K562 (cell line): ENCODE data around the gene CTDSPL. TPM values are rescaled to one million over a fixed set of nuclear protein-coding genes. Genes with fewer than 3 reads are reported as not detected.

Experiments
- C11orf30 ChIP-seq: fragments of 450-650 bp; IDR thresholded peaks from 2 replicates; pipeline ENCODE4 v1.6.1; 2016; ENCODE audit warnings: low read depth, mild to moderate bottlenecking
- ESRRB ChIP-seq: fragments of 250-450 bp; sonication (Bioruptor Pico); IDR thresholded peaks from 2 replicates; pipeline ENCODE4 v1.5.0; 2020; ENCODE audit warnings: mild to moderate bottlenecking, moderate library complexity, borderline replicate concordance
- FOXK1 ChIP-seq: sonication (generic); formaldehyde crosslinking; IDR thresholded peaks from 2 replicates; pipeline ENCODE4 v1.8.0; 2022; ENCODE audit warnings: missing genetic modification reagents, mild to moderate bottlenecking, borderline replicate concordance
- FOXK2 ChIP-seq, 2 experiments: fragments of 450-650 bp; IDR thresholded peaks in 1 of 2; conservative IDR thresholded peaks in 1 of 2; 2 replicates each; pipeline ENCODE4 v1.6.1; 2016; ENCODE audit warnings: low read depth in 2 of 2, mild to moderate bottlenecking in 1 of 2
- HLTF ChIP-seq: fragments of 450-650 bp; IDR thresholded peaks from 2 replicates; pipeline ENCODE4 v1.6.1; 2016
- NBN ChIP-seq: fragments of 450-650 bp; IDR thresholded peaks from 2 replicates; pipeline ENCODE4 v1.6.1; 2016; ENCODE audit warnings: low read depth, mild to moderate bottlenecking
- SMARCA4 ChIP-seq: fragments of 450-650 bp; IDR thresholded peaks from 2 replicates; pipeline ENCODE4 v1.6.1; 2016
- TAF15 ChIP-seq: fragments of 200-400 bp; formaldehyde crosslinking; IDR thresholded peaks from 2 replicates; pipeline ENCODE4 v1.6.1; 2017; ENCODE audit warnings: mild to moderate bottlenecking, low read depth, low read length, moderate library complexity
- TCF7 ChIP-seq: sonication (generic); IDR thresholded peaks from 2 replicates; pipeline ENCODE4 v1.6.1; 2016; ENCODE audit warnings: antibody characterized with exemption, borderline replicate concordance
- U2AF1 ChIP-seq: fragments of 200-400 bp; formaldehyde crosslinking; optimal IDR thresholded peaks from 2 replicates; pipeline ENCODE3; 2017; ENCODE audit warnings: mild to moderate bottlenecking, low read depth, low read length, moderate library complexity
- ZBTB1 ChIP-seq: sonication (generic); formaldehyde crosslinking; IDR thresholded peaks from 2 replicates; pipeline ENCODE4 v1.8.1; 2023; ENCODE audit warnings: missing genetic modification reagents, low read depth, mild to moderate bottlenecking, borderline replicate concordance
- ZNF436 ChIP-seq: fragments of 250-450, 450-650 bp; sonication (Bioruptor Pico); formaldehyde crosslinking; IDR thresholded peaks from 2 replicates; pipeline ENCODE4 v1.7.0; 2020; ENCODE audit warnings: mild to moderate bottlenecking
- polyA plus RNA-seq, 8 experiments: library from polyadenylated mRNA; depleted of rRNA in 4 of 8; stranded (reverse) in 5 of 8; unstranded in 3 of 8; fragments of >200 nt; fragmentation: Nextera tagmentation in 2 of 8; fragmentation: Illumina TruSeq in 1 of 8; extraction: Ambion mirVana in 2 of 8; extraction: Trizol in 1 of 8; gene quantifications; 2 replicates each; pipeline versions ENCODE4 v1.2.1 to v1.2.3, GENCODE V29; 2011 to 2014; ENCODE audit warnings: inconsistent platforms in 1 of 8, missing spikeins in 1 of 8
- total RNA-seq, 7 experiments: library from RNA; depleted of rRNA in 6 of 7; stranded (reverse); fragments of >200 nt in 6 of 7; fragmentation: Illumina TruSeq in 2 of 7; extraction: Trizol in 2 of 7; gene quantifications; 2 replicates each; pipeline versions ENCODE4 v1.2.1 to v1.2.3, GENCODE V29; 2011 to 2021; ENCODE audit warnings: low replicate concordance in 1 of 7
- TF ChIP-seq, protein P1 (sequence below): sonication (generic); formaldehyde crosslinking; IDR thresholded peaks from 2 replicates; pipeline ENCODE4 v1.8.1; 2023; ENCODE audit warnings: mild to moderate bottlenecking, missing genetic modification reagents
- TF ChIP-seq, protein P2 (sequence below): fragments of 450-650 bp; IDR thresholded peaks from 2 replicates; pipeline ENCODE4 v1.6.1; 2016; ENCODE audit warnings: borderline replicate concordance
- TF ChIP-seq, protein P3 (sequence below): fragments of 150-350 bp; IDR thresholded peaks from 2 replicates; pipeline ENCODE4 v1.6.1; 2014; ENCODE audit warnings: low read depth, mild to moderate bottlenecking, low read length, borderline replicate concordance
- TF ChIP-seq, protein P4 (sequence below): sonication (generic); formaldehyde crosslinking; IDR thresholded peaks from 2 replicates; pipeline ENCODE4 v1.8.0; 2022; ENCODE audit warnings: missing genetic modification reagents, mild to moderate bottlenecking, borderline replicate concordance
- TF ChIP-seq, protein P5 (sequence below): sonication (generic); formaldehyde crosslinking; IDR thresholded peaks from 2 replicates; pipeline ENCODE4 v1.8.0; 2022; ENCODE audit warnings: missing genetic modification reagents, mild to moderate bottlenecking, moderate library complexity, borderline replicate concordance

Gene CTDSPL
- total and polyA plus RNA-seq, 9 of the 15 experiments (the other 6 are each of a cell fraction or from before 2014, with no cell fraction given): 5.1 to 19.3 (median 11.3) TPM

DNA sequence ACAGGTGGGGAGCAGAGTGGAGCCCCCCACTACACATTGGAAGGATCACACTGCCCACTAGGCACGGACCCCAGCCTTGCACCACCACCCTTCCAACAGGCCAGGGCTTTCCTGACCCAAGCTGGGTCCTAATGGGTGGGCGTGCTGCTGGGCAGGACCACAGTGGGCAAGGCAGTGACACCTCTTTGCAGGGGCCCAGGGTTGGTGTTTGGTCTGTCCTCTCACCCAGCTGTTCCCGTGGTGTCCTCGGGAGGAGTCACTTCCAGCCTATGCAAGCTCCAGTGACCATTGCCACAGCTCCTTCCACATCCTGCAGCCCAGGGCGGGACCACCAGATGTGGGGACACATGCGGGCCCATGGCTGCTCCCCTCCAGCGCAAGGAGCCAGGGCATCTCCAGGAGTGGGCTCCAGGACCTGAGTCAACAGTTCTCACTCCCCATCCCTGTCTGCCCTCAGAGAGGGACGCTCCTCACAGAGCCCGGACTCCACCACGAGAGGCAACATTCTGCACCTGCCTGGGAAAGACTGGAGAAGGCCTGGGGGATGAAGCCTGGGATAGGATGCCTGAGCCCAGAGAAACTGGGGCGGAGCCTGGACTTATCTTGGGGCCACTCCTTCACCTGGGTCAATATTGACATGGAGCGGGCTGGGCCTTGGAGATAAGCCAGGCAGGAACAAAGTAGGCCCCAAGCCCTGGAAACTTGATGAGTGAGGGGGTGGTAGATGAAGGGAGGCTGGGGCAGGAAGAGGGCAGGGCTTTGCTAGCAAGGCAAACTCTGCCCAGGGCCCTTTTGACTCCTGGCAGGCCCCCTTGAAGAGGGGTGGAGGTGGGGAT, 125.0 kb downstream of the CTDSPL start (continued):
- TF ChIP-seq, protein P1, sequence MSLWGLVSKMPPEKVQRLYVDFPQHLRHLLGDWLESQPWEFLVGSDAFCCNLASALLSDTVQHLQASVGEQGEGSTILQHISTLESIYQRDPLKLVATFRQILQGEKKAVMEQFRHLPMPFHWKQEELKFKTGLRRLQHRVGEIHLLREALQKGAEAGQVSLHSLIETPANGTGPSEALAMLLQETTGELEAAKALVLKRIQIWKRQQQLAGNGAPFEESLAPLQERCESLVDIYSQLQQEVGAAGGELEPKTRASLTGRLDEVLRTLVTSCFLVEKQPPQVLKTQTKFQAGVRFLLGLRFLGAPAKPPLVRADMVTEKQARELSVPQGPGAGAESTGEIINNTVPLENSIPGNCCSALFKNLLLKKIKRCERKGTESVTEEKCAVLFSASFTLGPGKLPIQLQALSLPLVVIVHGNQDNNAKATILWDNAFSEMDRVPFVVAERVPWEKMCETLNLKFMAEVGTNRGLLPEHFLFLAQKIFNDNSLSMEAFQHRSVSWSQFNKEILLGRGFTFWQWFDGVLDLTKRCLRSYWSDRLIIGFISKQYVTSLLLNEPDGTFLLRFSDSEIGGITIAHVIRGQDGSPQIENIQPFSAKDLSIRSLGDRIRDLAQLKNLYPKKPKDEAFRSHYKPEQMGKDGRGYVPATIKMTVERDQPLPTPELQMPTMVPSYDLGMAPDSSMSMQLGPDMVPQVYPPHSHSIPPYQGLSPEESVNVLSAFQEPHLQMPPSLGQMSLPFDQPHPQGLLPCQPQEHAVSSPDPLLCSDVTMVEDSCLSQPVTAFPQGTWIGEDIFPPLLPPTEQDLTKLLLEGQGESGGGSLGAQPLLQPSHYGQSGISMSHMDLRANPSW (CRISPR knock-in tag): peak; percentile 94; the same call in 1 of the 2 replicates
- TF ChIP-seq U2AF1: no peak
- peak; percentile 98 for TF ChIP-seq NBN
- TF ChIP-seq ESRRB (CRISPR knock-in tag): no peak
- TF ChIP-seq FOXK1 (CRISPR knock-in tag): no peak
- TF ChIP-seq TCF7: peak; percentile 81; the same call in 1 of the 2 replicates
- TF ChIP-seq HLTF: peak; percentile 93; the same call in 1 of the 2 replicates
- peak; percentile 90 to 96 for TF ChIP-seq FOXK2 (conservative IDR thresholded peaks at IDR 0.05 in 1 of 2, IDR thresholded peaks at IDR 0.05 in 1 of 2; ENCODE audit: low read depth in 2 of 2)
- TF ChIP-seq, protein P2, sequence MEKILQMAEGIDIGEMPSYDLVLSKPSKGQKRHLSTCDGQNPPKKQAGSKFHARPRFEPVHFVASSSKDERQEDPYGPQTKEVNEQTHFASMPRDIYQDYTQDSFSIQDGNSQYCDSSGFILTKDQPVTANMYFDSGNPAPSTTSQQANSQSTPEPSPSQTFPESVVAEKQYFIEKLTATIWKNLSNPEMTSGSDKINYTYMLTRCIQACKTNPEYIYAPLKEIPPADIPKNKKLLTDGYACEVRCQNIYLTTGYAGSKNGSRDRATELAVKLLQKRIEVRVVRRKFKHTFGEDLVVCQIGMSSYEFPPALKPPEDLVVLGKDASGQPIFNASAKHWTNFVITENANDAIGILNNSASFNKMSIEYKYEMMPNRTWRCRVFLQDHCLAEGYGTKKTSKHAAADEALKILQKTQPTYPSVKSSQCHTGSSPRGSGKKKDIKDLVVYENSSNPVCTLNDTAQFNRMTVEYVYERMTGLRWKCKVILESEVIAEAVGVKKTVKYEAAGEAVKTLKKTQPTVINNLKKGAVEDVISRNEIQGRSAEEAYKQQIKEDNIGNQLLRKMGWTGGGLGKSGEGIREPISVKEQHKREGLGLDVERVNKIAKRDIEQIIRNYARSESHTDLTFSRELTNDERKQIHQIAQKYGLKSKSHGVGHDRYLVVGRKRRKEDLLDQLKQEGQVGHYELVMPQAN: no peak
- no peak for TF ChIP-seq C11orf30
- peak; percentile 100 for TF ChIP-seq SMARCA4
- TF ChIP-seq ZBTB1: no peak
- no peak for TF ChIP-seq ZNF436
- TF ChIP-seq TAF15: no peak
- TF ChIP-seq, protein P3, sequence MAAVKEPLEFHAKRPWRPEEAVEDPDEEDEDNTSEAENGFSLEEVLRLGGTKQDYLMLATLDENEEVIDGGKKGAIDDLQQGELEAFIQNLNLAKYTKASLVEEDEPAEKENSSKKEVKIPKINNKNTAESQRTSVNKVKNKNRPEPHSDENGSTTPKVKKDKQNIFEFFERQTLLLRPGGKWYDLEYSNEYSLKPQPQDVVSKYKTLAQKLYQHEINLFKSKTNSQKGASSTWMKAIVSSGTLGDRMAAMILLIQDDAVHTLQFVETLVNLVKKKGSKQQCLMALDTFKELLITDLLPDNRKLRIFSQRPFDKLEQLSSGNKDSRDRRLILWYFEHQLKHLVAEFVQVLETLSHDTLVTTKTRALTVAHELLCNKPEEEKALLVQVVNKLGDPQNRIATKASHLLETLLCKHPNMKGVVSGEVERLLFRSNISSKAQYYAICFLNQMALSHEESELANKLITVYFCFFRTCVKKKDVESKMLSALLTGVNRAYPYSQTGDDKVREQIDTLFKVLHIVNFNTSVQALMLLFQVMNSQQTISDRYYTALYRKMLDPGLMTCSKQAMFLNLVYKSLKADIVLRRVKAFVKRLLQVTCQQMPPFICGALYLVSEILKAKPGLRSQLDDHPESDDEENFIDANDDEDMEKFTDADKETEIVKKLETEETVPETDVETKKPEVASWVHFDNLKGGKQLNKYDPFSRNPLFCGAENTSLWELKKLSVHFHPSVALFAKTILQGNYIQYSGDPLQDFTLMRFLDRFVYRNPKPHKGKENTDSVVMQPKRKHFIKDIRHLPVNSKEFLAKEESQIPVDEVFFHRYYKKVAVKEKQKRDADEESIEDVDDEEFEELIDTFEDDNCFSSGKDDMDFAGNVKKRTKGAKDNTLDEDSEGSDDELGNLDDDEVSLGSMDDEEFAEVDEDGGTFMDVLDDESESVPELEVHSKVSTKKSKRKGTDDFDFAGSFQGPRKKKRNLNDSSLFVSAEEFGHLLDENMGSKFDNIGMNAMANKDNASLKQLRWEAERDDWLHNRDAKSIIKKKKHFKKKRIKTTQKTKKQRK: no peak
- TF ChIP-seq, protein P4, sequence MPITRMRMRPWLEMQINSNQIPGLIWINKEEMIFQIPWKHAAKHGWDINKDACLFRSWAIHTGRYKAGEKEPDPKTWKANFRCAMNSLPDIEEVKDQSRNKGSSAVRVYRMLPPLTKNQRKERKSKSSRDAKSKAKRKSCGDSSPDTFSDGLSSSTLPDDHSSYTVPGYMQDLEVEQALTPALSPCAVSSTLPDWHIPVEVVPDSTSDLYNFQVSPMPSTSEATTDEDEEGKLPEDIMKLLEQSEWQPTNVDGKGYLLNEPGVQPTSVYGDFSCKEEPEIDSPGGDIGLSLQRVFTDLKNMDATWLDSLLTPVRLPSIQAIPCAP: no peak
- TF ChIP-seq, protein P5, sequence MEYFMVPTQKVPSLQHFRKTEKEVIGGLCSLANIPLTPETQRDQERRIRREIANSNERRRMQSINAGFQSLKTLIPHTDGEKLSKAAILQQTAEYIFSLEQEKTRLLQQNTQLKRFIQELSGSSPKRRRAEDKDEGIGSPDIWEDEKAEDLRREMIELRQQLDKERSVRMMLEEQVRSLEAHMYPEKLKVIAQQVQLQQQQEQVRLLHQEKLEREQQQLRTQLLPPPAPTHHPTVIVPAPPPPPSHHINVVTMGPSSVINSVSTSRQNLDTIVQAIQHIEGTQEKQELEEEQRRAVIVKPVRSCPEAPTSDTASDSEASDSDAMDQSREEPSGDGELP (CRISPR knock-in tag): peak; percentile 96
